NCI-H128 (cell line): ENCODE results near the gene TUBA4A.
"Not testable (repeated sequence)": the region's sequence is repeated elsewhere in the genome, so short reads cannot be mapped to it uniquely, and the experiment has no call there.

Source experiments
- DNase-seq: peaks from one replicate; lab custom pipeline; 2025; ENCODE audit not compliant: unreplicated experiment; lab: John Stamatoyannopoulos, UW

TUBA4A gene

DNA sequence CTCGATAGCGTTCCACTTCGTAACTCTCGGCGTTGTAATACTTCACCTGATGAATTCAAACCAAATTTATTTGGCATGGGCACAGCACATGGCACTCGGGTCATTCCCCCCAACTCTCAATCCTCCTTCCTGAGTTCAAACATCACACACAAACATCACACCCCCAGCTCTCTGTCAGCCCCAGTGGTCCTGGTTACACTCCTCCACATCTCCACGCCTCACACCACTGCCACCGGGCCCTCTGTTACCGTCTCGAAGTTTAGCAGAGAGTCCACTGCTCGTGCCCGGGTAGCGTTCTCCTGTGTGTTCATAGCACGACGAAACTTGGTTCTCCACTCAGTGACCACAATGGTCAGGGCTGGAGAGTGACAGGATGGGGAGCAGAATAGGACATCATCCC, 39.6 kb downstream of the TUBA4A start:
- DNase-seq = no peak

- no peak for DNase-seq
These were observed 40.1 kb downstream of the TUBA4A start for GRCh38 chr2:219213486-219214071.

GRCh38 chr2:219213026-219213415, 40.7 kb downstream of the TUBA4A start:
- no peak for DNase-seq

DNA sequence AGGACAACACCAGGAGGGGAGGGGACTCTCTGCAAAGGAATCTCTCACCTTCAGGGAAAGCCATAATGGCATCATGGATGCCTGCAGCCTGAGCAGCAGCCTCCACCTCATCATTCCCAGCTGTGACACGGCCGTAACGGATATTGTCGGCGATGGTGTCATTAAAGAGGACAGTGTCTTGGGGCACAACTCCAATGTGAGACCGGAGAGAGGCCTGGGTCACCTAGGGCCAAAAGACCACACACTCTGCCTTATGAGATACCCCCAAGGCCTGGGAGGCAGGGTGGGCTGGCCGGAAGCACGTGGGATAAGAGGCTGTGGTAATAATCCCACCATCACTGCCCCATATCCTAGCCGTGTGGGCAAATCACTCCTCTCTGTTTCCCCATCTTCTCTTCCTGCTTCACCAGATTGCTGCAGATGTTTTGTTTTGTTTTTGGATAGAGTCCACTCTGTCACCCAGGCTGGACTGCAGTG, 42.8 kb downstream of the TUBA4A start:
- DNase-seq = no peak

GRCh38 chr2:219210196-219210885, 43.4 kb downstream of the TUBA4A start:
- no peak for DNase-seq

DNA sequence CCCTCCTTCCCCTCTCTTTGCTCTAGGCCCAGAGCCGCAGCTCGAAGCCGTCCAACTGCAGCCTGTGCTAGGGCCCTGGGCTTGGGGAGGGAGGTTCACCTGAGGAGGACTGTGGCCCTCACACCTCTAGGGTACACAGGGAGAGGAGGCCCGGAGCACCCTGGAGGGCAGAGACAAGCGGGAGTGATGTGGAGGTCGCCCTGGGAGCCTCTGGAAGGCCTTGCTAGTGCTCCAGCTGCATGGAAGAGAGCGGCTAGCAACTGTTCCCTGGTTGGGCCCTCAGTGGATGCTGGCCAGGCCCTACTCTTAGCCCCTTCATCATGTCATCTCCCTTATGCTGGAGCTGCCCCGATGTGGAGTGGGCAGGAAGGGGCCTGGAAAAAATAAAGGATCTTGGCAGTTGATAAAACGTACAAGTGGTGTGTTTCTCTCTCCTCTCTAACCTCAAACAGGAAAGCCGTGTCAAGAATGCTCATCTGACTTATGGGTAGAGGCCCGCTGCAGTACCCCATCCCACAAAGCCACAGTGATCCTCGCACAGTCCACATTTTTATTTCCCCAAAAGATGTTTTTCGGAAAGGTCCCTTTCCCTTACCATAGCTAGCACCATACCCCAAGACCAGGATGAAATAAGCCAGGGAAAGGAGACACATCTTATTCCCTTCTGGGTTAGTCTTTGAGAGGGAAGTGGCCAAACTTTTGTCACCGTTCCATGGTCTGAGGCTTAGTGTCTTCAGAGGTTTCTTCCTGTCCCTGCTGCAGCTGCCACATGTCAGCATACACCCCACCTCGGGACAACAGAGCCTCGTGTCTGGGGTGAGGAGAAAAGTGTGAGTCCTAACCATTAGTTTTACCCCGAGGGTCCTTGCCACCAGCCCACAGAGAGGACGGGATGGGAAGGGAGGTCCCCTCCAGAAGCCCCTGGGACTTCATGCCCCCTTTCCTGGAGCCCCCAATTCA, 44.2 kb downstream of the TUBA4A start:
- no peak for DNase-seq

- no peak for DNase-seq
These were observed 45.6 kb downstream of the TUBA4A start for GRCh38 chr2:219207884-219208740.

- DNase-seq = no peak
These were observed 46.4 kb downstream of the TUBA4A start for GRCh38 chr2:219207134-219207883.

- DNase-seq = peak; percentile 57
These were observed 47.2 kb downstream of the TUBA4A start, which contains the start of gene ZFAND2B for GRCh38 chr2:219206328-219207133. Gene ZFAND2B (plus strand): TSS chr2:219206782. CDS start chr2:219206988, 206 bp downstream.

- DNase-seq = no peak
These were observed 47.8 kb downstream of the TUBA4A start for GRCh38 chr2:219205981-219206327.

DNA sequence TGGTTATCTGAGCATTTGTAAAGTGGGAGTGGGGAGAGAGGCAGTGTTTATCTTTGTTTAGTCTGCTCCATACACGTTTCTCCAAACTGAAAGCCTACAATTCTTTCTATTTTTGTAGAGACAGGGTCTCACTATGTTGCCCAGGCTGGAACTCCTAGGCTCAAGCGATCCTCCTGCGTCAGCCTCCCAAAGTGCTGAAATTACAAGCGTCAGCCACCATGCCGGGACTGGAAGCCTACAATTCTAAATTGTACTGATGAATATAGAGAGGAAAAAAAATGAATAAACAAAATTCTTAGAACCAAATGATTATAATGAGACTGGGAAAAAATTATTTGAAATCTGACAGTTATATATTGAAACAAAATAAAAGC, 48.6 kb downstream of the TUBA4A start:
- DNase-seq = no peak

DNA sequence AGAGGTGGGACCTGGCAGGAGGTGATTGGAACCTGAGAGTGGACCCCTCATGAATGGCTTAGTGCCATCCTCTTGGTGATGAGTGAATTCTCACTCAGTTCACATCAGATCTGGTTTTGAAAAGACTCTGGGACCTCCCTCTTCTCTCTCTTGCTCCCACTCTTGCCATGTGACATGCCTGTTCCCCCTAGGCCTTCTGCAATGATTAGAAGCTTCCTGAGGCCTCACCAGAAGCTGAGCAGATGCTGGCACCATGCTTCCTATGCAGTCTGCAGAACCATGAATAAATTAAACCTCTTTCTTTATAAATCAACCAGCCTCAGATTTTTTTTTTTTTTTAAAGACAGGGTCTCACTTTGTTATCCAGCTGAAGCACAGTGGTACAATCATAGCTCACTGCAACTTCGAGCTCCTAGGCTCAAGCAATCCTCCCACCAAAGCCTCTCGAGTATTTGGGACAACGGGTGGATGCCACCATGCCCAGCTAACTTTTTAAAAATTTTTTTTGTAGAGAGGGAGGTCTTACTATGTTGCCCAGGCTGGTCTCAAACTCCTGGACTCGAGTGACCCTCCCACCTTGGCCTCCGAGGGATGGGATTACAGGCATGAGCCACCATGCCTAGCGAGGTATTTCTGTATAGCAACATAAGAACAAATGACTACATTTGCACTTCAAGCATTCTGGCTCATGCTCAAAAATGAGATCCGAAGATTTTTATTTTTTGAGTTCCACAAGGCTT, 49.1 kb downstream of the TUBA4A start:
- DNase-seq = no peak

DNA sequence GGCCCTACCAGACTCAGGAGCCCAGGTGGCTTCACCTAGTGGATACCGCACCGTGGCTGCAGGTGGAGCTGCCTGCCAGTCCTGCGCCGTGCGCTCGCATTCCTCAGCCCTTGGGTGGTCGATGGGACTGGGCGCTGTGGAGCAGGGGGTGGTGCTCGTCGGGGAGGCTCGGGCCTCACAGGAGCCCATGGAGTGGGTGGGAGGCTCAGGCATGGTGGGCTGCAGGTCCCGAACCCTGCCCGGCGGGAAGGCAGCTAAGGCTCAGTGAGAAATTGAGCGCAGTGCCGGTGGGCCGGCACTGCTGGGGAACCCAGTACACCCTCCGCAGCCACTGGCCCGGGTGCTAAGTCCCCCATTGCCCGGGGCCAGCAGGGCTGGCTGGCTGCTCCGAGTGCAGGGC, 52.4 kb downstream of the TUBA4A start:
- DNase-seq = not testable (repeated sequence)

DNA sequence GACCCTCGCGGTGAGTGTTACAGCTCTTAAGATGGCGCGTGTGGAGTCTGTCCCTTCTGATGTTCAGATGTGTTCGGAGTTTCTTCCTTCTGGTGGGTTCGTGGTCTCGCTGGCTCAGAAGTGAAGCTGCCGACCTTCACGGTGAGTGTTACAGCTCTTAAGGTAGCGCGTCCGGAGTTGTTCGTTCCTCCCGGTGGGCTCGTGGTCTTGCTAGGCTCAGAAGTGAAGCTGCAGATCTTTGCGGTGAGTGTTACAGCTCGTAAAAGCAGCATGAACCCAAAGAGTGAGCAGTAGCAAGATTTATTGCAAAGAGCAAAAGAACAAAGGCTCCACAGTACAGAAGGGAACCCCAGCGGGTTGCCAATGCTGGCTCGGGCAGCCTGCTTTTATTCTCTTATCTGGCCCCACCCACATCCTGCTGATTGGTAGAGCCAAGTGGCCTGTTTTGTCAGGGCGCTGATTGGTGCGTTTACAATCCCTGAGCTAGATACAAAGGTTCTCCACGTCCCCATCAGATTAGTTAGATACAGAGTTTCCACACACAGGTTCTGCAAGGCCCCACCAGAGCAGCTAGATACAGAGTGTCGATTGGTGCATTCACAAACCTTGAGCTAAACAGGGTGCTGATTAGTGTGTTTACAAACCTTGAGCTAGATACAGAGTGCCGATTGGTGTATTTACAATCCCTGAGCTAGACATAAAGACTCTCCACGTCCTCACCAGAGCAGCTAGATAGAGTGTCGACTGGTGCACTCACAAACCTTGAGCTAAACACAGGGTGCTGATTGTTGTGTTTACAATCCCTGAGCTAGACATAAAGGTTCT, 53.0 kb downstream of the TUBA4A start:
- DNase-seq = not testable (repeated sequence)
